CD4-positive, alpha-beta T cell treated with Interleukin-6 at 100 ng/mL for 8 hours (primary cell): ENCODE results near the gene RAC2.

Experiments
- DNase-seq: peaks from one replicate; pipeline ENCODE4 v3.0.0-alpha.2; 2020; ENCODE audit warnings: mixed read lengths, low spot score

RAC2 gene

GRCh38 chr22:37176464-37177061 lies 67.5 kb downstream of the RAC2 start:
- no peak for DNase-seq

GRCh38 chr22:37175414-37176281 lies 68.4 kb downstream of the RAC2 start:
- no peak for DNase-seq
